Measurements from ENCODE around the gene CD59.
"Not testable (repeated sequence)": the region's sequence is repeated elsewhere in the genome, so short reads cannot be mapped to it uniquely, and the experiment has no call there.

CD59 gene

DNA sequence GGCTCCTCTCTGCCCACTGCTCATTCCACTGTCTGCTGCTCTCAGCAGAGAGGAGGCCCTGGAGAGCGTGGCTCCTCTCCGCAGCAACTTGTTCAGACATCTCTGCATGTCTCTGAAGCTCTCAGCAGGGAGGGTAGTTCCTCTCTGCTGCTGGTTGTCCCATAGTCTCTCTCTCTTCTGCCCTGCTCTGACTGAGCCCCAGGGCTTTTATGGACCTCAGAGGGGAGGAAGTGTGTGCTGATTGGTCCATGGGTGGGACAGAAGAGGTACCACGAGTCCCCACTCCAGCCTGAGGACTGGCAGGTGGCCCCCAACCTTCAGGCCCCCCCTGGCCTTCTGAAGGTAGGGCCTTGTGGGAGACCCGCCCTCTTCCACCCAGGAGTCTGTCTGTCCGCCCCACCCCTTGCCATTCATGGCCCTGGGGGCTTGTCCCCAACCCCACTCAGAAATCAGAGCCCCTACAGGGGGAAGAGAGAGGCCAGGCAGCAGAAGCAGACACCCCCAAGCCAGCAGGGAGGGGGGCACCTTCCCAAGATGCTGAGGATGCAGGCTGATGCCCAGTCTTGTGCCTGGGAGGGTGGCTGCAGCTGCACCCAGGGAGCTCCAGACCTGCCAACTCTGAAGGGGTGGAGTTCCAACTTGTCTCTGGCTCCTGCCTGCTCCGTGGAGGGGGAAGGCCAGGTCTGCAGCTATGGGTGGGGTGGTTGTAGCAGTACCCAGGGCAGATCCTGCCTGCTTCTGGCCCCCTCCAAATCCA, 70.7 kb downstream of the CD59 start:
- no peak for DNase-seq

DNA sequence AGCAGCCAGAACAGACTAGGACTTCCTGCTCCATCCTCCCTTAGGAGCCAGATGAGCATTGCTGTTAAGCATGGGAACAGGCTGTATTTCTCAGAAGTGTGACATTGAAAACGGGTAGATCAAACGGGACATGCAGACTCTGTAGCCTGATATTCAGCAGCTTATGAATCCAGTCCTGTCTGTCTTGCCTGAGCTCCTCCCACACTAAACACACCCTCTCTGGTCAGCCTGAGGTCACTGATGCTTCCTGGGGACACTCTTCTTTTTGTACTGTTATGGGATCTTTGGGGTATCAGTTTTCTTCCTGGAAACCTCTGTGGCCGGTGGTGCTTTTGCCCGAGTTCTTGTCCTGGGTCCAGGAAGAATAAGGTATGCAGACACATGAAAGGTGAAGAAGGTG, 71.4 kb downstream of the CD59 start:
- no peak for DNase-seq

DNA sequence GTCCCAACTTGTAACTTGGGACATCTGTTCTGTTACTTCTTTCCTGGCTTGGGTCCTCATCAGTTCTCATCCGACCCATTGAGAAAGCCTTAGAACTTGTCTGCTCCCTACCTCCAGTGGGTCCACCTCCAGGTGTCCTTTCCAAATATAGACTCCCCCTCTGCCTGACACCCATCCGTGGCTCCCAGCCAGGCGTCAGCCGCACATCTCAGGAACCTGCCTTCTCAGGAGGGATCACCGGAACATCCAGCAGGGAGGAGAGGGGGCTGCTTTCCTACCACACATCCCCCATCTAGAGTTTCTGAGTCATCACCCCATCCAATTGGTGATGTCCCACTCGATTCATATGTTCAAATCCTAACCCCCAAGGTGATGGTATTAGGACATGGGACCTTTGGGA, 72.1 kb downstream of the CD59 start:
- DNase-seq = no peak

DNA sequence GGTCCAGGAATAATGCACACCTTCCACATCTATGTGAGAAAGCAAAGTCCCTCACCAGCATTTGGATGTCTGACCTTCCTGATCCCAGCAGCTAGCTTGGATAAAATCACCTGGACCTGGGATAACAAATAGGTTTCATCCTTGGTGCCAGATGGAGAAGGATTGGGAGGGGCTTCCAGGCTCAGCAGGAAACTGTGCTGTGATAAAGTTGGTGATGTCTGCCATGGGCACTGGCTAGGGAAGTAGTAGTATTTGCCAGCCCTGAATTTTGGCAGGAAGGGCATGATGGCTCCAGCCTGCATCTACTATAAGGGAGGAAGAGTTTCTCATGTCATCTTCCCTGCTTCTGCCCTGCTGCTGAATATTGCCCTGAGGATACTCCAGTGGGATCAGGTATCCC, 73.1 kb downstream of the CD59 start:
- no peak for DNase-seq

DNA sequence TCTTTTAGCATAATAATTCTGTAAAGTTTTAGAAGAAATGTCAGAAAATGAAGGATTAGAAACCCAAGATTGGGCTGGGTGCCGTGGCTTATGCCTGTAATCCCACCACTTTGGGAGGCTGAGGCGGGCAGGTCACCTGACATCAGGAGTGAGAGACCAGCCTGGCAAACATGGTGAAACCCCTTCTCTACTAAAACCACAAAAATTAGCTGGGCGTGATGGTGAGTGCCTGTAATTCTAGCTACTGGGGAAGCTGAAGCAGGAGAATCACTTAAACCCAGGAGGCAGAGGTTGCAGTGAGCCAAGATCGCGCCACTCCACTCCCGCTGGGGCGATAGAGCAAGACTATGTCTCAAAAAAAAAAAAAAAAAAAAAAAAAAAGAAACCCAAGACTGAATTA, 74.7 kb downstream of the CD59 start:
- not testable (repeated sequence) for DNase-seq

DNA sequence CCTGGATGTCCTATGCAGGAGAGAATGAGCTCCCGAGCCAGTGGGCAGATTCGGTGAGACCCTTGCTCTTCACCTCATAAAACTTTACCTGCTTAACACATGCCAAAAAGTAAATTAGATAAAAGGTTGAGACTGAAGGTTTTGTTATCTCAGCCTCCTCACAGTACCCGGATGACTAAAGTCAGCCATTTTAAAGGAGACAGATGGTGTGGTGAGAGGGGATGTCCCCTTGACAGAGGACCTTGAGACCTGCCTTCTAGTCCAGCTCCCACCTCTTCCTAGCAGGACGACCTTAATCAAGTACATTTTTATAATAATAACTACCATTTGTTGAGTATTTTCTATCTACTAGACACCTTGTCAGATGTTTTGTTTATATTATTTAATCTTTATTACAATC, 75.3 kb downstream of the CD59 start:
- no peak for DNase-seq

DNA sequence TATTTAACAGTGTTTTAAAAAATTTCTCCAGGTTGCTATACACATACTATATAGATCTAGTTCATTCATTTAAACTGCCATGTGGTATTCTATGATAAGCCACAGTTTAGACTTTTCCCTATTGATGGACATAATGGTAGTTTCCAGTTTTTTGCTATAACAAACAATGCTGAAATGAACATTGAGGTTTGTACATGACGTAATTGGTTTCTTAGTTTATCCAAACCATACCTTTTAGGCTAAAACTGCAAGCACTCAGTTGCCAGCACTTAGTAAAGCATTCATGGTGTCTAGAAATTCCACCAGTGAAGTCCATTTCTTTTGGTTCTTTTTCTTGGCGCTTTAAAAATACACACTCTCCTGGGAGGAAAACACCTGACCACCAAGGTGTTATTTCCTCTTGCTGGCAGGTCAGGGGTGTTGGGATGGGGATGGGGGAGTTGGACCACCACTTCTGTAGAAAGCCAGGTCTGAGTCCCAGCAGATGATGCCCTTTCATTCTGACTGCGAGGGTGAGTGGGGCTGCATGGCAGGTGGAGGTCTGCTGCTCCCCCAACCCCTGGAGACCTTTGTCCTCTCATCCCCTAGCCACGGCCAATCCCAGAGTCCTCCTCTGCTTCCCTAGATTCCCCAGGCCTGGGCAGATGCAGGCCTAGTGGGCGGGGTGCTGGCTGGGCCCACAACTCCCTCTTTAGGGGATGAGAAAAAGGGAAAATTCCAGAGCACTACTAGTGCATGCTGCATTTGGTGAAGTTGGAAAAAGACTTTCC, 76.7 kb downstream of the CD59 start:
- no peak for DNase-seq

DNA sequence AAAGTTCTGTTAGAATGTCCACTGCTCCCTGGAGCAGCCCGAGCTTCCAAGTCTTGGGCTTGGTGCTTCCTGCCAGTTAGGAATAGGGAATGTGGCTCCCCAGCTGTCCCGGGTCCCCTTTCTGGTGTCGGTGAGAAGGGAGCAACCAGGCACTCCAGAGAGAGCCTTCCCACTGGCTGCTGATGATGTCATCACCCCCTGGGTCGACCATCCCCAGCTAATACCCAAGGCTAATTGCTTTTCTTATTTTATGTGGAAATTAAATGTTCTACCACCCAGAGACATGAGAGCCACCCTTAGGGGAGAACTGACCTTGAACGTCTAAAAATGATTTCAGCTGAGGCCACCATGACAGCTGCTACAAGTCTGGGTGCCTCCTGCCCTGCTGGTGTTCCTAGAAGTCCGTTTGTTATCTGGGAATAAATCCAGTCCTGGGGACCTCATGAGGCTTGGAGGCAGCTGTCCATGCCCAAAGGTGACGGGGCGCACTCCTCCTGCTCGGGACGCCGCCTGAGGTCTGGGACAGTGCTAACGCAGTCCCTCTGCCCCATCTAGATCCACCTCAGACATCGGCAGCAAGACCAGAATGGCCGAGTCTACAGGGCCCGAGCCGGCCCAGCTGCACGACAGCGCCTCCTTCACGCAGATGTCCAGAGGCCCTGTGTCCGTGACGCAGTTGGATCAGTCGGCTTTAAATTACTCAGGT, 77.9 kb downstream of the CD59 start:
- DNase-seq = no peak

DNA sequence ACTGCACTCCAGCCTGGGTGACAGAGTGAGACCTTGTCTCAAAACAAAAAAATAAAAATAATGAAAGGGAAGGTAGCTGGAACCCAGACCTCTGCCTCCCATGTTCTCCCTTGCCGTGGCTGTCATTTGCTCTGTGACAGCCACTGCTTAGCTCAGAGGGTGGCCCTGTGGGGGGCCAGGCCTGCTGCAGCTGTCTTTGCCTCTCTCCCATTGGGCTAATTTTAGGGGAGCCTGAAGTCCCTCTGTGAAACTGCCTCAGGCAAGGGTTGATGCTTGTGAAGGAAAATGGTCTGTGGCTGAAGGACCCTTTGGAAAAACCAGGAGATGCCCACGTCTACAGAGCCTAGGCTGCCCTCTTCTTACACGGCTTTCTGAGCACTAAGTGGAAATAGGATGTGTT, 78.5 kb downstream of the CD59 start:
- DNase-seq = no peak

DNA sequence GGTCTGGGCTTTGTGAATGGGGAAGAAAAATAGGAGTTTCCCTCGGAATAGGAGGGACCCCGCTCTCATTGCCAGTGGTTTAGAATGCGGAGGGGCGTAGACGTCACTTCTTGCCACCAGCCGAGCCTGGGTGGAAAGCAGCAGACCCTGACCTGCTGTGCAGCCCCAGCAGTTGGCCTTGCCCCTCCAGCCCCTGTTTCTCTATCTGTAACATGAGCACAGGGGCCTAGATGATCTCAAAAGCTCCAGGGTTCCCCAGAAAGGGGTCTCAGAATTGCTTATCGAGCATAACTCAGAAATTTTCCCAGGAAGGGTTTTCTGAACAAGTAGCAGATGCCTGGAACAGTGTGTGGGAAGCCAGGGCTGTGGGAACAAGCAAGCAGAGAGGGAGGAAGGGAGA, 79.5 kb downstream of the CD59 start:
- no peak for DNase-seq

DNA sequence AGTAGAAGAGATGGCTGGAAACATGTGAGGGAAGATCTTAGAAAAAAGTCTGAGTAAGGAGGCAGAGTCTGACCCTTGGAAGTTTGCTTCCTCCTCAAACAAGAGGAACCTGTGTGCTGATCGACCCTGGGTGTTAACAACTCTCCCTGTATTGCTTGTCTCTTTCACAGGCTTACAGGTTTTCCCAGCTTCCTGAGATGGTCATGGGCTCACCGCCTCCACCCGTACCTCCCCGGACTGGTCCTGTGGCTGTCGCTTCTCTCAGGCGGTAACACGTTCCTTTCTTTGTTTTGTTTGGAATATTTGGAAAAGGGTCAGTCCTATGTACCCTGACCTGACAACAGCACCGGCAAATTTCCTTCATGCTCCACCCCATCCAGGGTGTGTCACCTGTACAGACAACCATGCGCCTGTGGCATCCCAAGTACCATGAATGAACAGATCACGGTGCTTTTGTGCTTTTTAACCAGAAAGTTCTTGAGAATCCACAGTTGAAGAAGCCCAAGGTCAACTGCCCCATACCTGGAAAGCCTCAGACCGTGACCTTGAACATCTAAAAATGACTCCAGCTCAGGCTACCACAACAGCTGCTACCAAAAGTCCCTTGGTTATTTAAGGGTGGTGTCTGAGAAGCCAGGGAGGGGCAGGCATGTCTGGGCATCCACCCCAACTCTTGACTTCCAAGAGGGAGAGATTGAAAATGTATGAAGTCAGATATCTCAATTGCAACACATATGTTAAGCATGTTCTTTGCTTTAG, 80.2 kb downstream of the CD59 start:
- no peak for DNase-seq

DNA sequence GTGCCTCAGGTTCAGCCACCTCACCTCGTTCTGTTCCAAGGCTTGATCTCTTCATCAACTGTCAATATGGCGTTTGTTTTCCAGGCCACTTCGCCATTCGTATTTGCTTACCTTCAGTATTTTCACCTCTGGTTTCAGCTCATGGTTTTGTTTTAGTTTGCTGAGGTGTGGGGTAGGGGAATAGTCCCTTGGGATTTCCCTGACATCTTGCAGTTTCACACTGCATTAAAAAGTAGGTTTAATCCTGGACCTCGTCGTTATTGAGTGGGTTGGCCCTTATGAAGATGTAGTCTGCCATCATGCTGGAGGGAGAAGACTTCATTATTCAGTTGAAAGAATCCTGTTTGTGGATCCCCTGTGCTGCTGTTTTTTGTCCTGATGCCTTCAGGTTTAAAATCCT, 81.6 kb downstream of the CD59 start:
- no peak for DNase-seq
